NCI-H82 (cell line): Measurements from ENCODE around the gene HLA-A.

Experiments
- DNase-seq: peaks from one replicate; lab custom pipeline; 2025; lab: John Stamatoyannopoulos, UW

HLA-A gene

DNA sequence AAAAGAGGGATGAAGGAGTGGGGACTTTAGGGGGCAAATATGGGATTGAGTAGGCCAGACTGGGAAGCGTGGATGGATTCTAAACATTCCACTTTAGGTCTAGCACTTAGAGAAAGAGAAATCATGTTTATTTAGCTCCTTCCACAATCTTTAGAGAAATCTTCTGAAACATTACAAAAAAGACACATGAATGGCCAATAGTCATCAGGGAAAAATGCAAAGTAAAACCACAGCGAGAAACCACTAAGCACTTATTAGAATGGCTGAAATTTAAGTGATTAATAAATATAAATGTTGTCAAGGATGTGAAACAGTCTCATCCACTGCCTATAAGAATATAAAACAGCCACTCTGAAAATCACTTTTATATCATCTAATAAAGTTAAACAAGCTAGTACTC, 46.9 kb downstream of the HLA-A start:
- DNase-seq: no peak

DNA sequence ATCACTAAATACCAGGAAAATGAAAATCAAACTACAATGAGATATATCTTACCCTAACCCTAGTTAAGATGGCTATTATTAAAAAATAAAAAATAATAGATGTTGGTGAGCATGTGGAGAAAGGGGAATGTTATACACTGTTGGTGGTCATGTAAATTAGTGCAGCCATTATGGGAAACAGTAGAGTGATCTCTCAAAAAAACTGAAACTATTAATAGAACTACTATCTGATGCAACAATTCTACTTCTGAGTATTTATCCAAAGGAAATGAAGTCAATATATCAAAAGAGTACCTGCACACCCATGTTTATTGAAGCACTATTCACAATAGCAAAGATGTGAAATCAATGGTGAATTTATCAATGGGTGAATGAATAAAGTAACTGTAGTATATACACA, 48.6 kb downstream of the HLA-A start:
- no peak for DNase-seq

DNA sequence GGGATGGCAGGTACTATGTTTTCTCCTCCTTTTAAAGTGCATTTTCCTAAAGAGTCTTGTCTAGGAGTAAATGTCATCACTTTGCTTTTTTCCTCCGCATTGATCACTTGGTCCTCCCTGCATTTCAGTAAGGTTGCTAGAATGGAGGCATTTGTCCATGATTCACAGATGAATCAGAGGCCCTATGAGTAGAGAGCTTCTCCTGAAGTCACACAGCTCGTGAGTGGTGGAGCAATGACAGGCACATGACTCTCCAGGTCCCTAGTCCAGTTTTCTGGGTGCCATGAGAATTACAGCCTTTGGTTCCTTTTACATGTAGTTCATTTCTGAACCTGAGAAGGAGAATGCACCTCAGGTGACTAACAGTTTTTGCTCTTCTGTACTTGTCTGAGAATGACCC, 50.5 kb downstream of the HLA-A start:
- DNase-seq: no peak

DNA sequence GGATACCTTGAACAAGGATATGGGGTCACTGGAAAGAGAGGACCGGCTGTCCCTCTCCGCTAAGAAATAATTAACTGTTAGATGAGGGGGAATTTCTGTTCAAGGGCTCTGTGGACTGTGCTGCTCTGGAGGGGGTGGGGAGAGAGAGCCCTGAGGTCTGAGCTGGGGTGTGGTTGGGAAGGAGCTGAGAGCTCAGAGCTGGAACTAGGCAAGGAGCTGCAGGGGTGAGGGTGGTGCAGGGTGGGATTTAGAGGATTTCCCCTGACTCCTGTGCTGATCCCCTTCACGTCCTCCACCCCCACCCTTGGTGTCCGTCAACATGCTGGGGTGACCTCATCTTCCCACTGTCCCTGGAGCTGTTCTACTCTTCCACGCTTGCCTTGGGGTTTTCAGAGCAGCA, 52.5 kb downstream of the HLA-A start:
- no peak for DNase-seq

DNA sequence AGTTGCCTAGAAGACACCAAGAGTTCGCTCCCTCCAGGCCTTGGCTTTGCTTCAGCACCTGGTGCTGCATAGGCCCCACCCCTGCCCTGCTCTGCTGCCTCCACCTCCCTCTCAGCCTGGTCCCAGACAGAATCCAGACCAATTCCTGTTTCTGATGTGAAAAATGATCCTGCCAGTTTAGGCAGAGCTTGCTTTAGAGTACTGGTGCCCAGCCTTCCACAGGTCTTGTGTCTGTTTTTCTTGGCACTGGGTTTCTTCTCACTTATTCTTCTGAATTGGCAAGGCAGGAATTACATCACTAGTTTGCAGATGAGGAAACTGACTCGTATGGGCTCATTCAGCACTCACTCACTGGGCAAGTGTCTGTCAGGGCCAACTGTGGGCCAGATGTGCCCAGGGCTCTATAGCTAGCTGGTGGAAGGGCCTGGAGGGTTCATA, 53.0 kb downstream of the HLA-A start:
- no peak for DNase-seq
